GM12865 (cell line): ENCODE measurements around the gene PRSS27.

Experiments
- DNase-seq: peaks from one replicate; pipeline ENCODE4 v3.0.0; 2010; ENCODE audit warnings: low read depth
- H3K4me3 ChIP-seq: 2 replicates; pipeline ENCODE4 v1.5.1; 2011; ENCODE audit warnings: mild to moderate bottlenecking, low read depth, low read length, control low read depth
- TF ChIP-seq, protein P1 (sequence below): IDR thresholded peaks from 2 replicates; pipeline ENCODE4 v1.5.1; 2011; ENCODE audit warnings: low read length, control low read depth, low read depth, inconsistent platforms; ENCODE audit not compliant: insufficient read depth; ENCODE audit errors: missing control alignments

The PRSS27 gene

DNA sequence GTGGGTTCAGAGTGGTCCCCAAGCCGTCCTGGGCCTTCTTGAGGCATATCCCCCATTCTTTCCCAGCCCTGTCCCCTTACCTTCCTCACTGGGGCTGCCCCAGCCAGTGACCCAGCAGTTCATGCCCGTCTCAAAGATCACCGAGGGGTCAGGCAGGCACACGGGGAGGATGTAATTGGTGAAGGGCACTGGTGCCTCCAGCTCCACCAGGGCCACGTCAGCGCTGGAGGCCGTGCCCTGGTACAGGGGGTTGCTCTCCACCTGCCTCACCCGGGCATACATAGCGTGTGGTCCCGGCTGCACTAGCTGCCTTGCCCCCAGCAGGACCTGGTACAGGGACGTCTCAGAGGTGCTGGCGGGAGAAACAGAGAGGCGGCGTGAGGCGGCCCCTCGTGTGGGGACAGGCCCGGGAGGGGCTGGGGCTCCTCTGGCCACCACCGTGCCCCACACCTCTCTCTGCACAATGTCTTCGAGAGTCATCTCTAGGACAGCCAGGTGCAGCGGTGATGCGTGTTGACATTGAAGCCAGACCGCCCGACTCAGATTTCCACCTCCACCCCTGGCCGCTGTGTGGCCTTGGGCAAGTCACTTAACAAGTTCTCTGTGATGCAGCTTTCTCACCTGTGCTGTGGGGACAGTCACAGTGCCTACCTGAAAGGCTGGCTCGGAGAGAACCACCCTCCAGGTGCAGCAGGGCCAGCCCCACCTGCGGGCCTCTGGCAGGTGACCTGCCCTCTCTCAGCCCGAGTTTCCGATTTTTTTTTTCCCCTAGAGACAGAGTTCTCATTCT lies 5.8 kb downstream of the PRSS27 start:
- no peak for DNase-seq
- H3K4me3 ChIP-seq = no peak overlapping the region
- TF ChIP-seq, protein P1, sequence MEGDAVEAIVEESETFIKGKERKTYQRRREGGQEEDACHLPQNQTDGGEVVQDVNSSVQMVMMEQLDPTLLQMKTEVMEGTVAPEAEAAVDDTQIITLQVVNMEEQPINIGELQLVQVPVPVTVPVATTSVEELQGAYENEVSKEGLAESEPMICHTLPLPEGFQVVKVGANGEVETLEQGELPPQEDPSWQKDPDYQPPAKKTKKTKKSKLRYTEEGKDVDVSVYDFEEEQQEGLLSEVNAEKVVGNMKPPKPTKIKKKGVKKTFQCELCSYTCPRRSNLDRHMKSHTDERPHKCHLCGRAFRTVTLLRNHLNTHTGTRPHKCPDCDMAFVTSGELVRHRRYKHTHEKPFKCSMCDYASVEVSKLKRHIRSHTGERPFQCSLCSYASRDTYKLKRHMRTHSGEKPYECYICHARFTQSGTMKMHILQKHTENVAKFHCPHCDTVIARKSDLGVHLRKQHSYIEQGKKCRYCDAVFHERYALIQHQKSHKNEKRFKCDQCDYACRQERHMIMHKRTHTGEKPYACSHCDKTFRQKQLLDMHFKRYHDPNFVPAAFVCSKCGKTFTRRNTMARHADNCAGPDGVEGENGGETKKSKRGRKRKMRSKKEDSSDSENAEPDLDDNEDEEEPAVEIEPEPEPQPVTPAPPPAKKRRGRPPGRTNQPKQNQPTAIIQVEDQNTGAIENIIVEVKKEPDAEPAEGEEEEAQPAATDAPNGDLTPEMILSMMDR = no peak

DNA sequence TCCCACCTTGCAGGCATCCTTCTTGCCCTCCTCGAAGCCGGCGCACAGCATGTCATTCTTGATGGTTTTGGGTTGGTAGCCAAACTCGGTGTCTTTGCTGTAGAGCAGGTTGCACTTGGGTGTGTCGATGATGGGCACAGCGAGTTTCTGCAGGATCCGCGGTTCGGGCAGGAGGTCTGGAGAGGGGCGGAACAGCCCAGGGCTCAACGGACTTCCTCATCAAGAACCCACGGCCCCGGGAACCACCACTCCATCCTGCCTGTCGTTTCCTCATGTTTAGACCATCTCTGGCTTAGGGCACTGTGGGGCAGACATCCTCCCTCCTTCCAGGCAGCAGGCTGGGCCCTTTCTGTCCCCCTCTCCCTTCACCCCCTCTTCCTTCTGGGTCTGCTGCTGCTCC lies 6.5 kb downstream of the PRSS27 start:
- TF ChIP-seq, protein P1 = no peak
- DNase-seq = no peak
- no peak overlapping the region for H3K4me3 ChIP-seq

DNA sequence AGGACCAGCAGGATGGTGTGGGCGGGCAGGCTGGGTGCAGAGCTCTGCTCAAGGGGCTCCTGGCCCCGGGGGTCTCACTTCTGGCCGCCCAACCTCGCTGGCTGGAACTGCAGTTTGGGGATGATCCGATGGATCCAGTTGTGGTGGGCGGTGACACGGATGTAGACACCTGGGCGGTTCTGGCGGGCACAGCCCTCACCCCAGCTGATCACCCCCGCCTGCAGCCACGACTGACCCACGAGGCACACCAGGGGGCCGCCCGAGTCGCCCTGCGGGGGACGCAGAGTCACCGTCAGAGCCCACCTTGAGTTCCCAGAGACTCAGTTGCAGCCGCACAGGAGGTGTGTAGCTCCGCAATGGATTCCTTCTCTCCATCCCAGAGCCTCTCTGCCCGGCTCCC lies 7.5 kb downstream of the PRSS27 start:
- TF ChIP-seq, protein P1 = no peak
- no peak overlapping the region for H3K4me3 ChIP-seq
- DNase-seq = no peak

DNA sequence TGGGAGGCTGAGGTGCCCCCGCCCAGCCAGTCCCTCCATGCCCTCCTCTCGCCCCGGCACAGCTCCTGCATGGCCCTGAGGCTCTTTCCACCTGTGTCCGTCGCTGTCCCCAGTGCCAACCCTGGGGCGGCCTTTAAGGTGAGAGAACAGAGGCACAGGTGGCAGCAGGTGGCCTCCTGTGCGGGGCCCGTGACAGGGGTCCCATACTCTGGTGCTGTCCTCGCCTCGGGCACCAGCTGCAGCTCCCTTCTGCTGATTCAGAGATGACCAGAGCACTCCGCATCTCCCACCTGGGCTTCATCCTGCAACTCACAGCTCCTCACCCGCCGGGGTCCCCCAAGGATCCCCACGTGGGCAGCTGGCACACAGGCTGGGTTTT lies 8.0 kb downstream of the PRSS27 start:
- no peak for DNase-seq
- TF ChIP-seq, protein P1 = no peak
- no peak overlapping the region for H3K4me3 ChIP-seq

DNA sequence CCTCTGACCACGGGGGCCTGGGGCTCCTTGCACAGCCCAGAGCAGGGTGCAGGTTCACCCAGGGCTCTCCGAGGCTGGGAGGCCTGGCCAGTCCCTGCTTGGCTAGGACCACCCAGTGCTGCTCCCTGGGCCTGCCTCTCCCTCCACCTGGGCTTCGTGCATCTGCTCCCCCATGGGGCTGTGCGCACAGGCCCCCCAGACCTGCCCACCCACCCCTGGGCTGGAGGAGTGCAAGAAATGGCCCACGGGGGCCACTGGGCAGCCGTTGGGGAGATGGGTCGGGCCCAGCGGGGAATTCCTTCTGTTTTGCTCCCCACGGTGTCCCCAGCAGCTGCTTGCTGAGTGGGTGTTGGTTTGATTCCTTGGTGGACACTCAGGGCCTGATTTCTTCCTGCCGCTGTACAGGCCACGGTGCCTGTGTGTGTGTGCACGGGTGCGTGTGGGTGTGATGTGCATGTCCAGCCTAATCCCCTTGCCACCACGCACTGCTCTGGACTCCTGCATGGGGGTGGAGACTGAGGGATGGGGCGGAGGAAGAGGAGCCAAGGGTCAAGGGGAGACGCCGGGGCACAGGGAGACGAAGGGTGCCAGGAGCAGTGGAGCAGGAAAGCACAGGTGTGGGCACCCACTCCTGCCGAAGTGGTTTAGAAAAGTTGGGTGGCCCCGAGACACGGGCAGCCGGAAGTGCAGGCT lies 8.5 kb downstream of the PRSS27 start:
- TF ChIP-seq, protein P1 = no peak
- no peak overlapping the region for H3K4me3 ChIP-seq
- DNase-seq = no peak

DNA sequence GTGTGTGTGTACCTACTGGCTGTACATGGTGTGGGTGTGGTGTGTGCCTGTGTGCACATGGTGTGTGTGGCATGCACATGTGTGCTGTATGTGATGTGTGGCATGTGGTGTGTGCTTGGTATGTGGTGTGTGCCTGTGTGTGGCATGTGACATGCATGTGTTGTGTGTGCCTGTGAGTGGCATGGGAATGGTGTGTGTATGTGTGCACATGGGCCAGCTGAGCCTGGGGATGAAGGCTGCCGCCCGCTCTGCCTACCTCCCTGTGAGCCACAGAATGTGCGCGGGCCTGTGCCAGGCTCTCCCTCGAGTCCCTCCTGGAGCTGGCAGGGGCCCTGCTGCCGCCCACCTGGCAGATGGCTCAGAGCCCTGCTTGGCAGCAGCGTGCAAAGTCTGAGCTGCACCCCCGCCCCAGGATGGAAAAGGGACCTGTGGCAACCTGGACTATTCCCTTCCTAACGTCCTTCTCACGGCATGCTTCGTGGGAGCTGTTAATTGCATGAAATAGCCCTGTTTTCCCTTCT lies 9.3 kb downstream of the PRSS27 start:
- DNase-seq = no peak
- TF ChIP-seq, protein P1 = no peak
- no peak overlapping the region for H3K4me3 ChIP-seq
